ENCODE data around the gene TYROBP.

DNA sequence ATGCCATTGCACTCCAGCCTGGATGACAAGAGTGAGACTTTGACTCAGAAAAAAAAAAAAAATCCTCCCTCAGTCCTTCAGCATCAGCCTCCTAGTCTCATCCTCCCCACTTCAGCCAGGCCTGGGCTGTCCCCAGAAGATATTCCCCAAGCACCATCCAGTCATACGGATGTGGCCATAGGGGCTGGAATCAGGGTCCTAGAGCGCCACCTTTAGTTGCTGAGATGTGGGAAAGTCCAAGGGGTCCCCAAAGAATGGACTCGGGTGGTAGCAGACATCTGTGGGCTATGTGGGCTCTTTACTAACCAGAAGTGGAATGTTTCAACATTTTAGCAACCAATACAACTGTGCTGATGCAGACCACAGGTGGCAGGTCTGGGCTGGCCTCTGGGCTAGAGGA, 3.1 kb upstream of the TYROBP start:
- no peak for TF ChIP-seq YY1 (IDR thresholded peaks at IDR 0.05; ENCODE audit: insufficient read depth, insufficient read length)
- TF ChIP-seq ZNF274 (IDR thresholded peaks at IDR 0.05; ENCODE audit: low read depth, low read length): no peak
